Measurements from ENCODE around the gene RAET1L.
A peak's percentile ranks its signal among the peaks of the same experiment; 100 is the strongest.

DNA sequence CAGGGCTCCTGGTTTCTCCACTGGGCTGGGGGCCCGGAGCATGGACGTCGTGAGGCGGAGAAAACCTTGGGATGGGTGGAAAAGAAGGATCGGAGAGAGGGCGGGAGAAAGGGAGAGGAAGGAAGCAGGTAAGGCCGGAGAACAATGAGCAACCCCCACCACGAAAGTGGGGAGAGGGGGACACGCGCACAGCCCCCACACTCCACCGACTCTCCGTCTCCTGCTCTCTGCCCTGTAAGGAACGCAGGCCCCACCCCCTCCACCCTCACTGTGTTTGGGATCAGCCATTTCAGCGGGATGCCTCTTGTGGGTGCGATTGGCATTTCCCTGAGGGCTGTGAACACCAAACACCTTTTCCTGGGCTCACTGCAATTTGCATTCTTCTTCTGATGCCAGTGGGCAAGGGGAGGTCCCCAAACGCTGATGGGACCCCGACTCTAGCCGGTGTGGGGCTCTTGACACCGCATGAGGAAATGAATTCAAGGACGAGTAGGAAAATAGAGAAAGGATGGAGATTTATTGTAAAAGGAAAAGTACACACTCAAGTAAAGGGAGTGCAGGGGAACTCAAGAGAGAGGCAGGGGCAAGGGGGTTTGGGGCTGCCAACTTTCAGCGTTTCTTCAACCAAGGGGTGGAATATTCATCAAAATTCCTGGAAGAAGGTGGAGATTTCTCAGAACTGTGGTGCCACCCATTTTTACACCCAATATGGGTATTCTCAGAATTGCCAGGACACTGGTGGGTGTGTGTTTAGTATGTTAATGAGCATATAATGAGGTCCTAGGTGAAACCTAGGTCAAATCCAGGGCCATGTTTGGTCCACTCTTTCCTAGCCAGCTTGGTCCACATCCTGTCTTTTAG, 13.1 kb upstream of the RAET1L start:
- TF ChIP-seq, protein P1, sequence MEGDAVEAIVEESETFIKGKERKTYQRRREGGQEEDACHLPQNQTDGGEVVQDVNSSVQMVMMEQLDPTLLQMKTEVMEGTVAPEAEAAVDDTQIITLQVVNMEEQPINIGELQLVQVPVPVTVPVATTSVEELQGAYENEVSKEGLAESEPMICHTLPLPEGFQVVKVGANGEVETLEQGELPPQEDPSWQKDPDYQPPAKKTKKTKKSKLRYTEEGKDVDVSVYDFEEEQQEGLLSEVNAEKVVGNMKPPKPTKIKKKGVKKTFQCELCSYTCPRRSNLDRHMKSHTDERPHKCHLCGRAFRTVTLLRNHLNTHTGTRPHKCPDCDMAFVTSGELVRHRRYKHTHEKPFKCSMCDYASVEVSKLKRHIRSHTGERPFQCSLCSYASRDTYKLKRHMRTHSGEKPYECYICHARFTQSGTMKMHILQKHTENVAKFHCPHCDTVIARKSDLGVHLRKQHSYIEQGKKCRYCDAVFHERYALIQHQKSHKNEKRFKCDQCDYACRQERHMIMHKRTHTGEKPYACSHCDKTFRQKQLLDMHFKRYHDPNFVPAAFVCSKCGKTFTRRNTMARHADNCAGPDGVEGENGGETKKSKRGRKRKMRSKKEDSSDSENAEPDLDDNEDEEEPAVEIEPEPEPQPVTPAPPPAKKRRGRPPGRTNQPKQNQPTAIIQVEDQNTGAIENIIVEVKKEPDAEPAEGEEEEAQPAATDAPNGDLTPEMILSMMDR (conservative IDR thresholded peaks at IDR 0.05 in 1 of 2, IDR thresholded peaks at IDR 0.05 in 1 of 2; ENCODE audit: low read depth in 1 of 2, low read length in 2 of 2): no peak
- peak; percentile 85 for TF ChIP-seq EZH2 (IDR thresholded peaks at IDR 0.05; ENCODE audit: low read length, missing control alignments)

Measured in fibroblast of lung (primary cell).